ENCODE results near the gene IL27RA.

The IL27RA gene

DNA sequence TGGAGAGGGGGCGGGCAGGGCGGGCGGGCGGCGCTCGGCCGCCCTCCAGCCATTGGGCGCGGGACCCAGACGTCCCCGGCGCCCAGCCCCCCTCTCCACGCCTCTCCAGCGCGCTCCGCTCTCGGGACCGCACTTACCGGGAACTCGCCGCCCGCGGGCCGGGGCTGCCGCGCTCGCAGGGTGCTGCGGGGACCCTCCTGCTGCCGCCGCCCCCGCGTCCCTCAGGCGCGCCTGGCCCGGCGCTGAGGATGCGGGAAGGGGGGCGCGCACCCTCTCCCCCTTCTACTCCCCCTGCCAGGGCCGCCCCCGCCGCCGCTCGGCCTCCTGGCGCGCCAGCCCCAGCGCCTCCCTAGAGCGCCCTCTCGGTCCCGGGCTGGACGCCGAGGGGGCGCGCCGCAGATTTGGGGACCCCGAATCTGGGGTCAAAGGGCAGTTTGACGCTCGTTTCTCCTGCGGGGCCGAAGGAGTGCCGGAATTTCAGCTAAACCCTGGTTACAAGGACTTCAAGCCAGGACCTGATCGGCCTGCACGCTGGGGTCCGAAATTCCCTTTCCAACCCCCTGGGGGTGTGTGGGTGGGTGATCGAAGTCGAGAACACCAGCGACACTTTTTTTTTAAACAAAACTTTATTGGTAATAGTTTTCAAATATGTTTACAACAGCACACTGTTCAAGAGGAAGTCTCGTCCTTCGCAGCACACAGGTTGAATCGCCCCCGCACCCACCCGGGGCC lies 59.7 kb downstream of the IL27RA start (continued):
- TF ChIP-seq ZNF121 (tag by site-specific recombination; IDR thresholded peaks at IDR 0.05) (no peak), ZNF585B (tag by site-specific recombination; IDR thresholded peaks at IDR 0.05) (no peak), ZNF664 (tag by site-specific recombination; IDR thresholded peaks at IDR 0.05) (no peak), ZNF843 (tag by site-specific recombination; IDR thresholded peaks at IDR 0.05) (no peak), ZNF23 (tag by site-specific recombination; IDR thresholded peaks at IDR 0.05; ENCODE audit: borderline replicate concordance) (no peak), EGR2 (tag by site-specific recombination; IDR thresholded peaks at IDR 0.05; ENCODE audit: low read depth) (no peak; the same call in 1 of the 2 replicates), GLI2 (tag by site-specific recombination; IDR thresholded peaks at IDR 0.05; ENCODE audit: borderline replicate concordance, low read depth) (no peak), ZBTB21 (tag by site-specific recombination; IDR thresholded peaks at IDR 0.05) (no peak), ZNF610 (tag by site-specific recombination; IDR thresholded peaks at IDR 0.05; ENCODE audit: borderline replicate concordance) (no peak), ZSCAN5A (tag by site-specific recombination; IDR thresholded peaks at IDR 0.05) (no peak), ZNF768 (tag by site-specific recombination; IDR thresholded peaks at IDR 0.05) (no peak), ZNF623 (tag by site-specific recombination; IDR thresholded peaks at IDR 0.05) (no peak), ZNF10 (tag by site-specific recombination; IDR thresholded peaks at IDR 0.05) (no peak), ZNF223 (tag by site-specific recombination; IDR thresholded peaks at IDR 0.05) (no peak), ZNF202 (tag by site-specific recombination; IDR thresholded peaks at IDR 0.05; ENCODE audit: borderline replicate concordance) (no peak), ZFP37 (tag by site-specific recombination; IDR thresholded peaks at IDR 0.05) (no peak), PRDM10 (tag by site-specific recombination; IDR thresholded peaks at IDR 0.05) (0 out of 2 replicates have a peak, but pooled peaks have one; percentile 27), BCL11A (tag by site-specific recombination; IDR thresholded peaks at IDR 0.05; ENCODE audit: low read depth) (peak; percentile 59; the same call in 1 of the 2 replicates), PRDM4 (tag by site-specific recombination; IDR thresholded peaks at IDR 0.05) (no peak)
- TF ChIP-seq, protein P1, sequence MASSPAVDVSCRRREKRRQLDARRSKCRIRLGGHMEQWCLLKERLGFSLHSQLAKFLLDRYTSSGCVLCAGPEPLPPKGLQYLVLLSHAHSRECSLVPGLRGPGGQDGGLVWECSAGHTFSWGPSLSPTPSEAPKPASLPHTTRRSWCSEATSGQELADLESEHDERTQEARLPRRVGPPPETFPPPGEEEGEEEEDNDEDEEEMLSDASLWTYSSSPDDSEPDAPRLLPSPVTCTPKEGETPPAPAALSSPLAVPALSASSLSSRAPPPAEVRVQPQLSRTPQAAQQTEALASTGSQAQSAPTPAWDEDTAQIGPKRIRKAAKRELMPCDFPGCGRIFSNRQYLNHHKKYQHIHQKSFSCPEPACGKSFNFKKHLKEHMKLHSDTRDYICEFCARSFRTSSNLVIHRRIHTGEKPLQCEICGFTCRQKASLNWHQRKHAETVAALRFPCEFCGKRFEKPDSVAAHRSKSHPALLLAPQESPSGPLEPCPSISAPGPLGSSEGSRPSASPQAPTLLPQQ (tag by site-specific recombination; IDR thresholded peaks at IDR 0.05), result peak; percentile 51
- TF ChIP-seq, protein P2, sequence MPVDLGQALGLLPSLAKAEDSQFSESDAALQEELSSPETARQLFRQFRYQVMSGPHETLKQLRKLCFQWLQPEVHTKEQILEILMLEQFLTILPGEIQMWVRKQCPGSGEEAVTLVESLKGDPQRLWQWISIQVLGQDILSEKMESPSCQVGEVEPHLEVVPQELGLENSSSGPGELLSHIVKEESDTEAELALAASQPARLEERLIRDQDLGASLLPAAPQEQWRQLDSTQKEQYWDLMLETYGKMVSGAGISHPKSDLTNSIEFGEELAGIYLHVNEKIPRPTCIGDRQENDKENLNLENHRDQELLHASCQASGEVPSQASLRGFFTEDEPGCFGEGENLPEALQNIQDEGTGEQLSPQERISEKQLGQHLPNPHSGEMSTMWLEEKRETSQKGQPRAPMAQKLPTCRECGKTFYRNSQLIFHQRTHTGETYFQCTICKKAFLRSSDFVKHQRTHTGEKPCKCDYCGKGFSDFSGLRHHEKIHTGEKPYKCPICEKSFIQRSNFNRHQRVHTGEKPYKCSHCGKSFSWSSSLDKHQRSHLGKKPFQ (tag by site-specific recombination; IDR thresholded peaks at IDR 0.05), result no peak
- TF ChIP-seq, protein P3, sequence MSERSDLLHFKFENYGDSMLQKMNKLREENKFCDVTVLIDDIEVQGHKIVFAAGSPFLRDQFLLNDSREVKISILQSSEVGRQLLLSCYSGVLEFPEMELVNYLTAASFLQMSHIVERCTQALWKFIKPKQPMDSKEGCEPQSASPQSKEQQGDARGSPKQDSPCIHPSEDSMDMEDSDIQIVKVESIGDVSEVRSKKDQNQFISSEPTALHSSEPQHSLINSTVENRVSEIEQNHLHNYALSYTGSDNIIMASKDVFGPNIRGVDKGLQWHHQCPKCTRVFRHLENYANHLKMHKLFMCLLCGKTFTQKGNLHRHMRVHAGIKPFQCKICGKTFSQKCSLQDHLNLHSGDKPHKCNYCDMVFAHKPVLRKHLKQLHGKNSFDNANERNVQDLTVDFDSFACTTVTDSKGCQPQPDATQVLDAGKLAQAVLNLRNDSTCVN (tag by site-specific recombination; optimal IDR thresholded peaks at IDR 0.05), result peak; percentile 75
- TF ChIP-seq, protein P4, sequence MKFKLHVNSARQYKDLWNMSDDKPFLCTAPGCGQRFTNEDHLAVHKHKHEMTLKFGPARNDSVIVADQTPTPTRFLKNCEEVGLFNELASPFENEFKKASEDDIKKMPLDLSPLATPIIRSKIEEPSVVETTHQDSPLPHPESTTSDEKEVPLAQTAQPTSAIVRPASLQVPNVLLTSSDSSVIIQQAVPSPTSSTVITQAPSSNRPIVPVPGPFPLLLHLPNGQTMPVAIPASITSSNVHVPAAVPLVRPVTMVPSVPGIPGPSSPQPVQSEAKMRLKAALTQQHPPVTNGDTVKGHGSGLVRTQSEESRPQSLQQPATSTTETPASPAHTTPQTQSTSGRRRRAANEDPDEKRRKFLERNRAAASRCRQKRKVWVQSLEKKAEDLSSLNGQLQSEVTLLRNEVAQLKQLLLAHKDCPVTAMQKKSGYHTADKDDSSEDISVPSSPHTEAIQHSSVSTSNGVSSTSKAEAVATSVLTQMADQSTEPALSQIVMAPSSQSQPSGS (tag by site-specific recombination; IDR thresholded peaks at IDR 0.05; ENCODE audit: low read depth), result no peak
- TF ChIP-seq, protein P5, sequence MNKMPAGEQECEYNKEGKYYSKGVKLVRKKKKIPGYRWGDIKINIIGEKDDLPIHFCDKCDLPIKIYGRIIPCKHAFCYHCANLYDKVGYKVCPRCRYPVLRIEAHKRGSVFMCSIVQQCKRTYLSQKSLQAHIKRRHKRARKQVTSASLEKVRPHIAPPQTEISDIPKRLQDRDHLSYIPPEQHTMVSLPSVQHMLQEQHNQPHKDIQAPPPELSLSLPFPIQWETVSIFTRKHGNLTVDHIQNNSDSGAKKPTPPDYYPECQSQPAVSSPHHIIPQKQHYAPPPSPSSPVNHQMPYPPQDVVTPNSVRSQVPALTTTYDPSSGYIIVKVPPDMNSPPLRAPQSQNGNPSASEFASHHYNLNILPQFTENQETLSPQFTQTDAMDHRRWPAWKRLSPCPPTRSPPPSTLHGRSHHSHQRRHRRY (tag by site-specific recombination; IDR thresholded peaks at IDR 0.05), result no peak

All from HEK293 (cell line).